IPS-11a (cell line): Measurements from ENCODE around the gene THSD4.

ENCODE experiments used
- H3K4me3 ChIP-seq: one replicate; pipeline ENCODE4 v1.5.1; 2013; ENCODE audit warnings: low read depth, low read length, control low read depth

THSD4 gene

GRCh38 chr15:71114887-71115566, at the start of gene THSD4:
TSS of gene THSD4 (plus strand) at chr15:71115471.
- peak within 1 kb of the TSS; percentile 69 for H3K4me3 ChIP-seq

- no peak overlapping the region for H3K4me3 ChIP-seq
Observed at GRCh38 chr15:71066983-71067382, 48.3 kb upstream of the THSD4 start.

- H3K4me3 ChIP-seq, result no peak overlapping the region
Observed at GRCh38 chr15:71069693-71070092, 45.6 kb upstream of the THSD4 start.

GRCh38 chr15:71071529-71071928, 43.7 kb upstream of the THSD4 start:
- no peak overlapping the region for H3K4me3 ChIP-seq

DNA sequence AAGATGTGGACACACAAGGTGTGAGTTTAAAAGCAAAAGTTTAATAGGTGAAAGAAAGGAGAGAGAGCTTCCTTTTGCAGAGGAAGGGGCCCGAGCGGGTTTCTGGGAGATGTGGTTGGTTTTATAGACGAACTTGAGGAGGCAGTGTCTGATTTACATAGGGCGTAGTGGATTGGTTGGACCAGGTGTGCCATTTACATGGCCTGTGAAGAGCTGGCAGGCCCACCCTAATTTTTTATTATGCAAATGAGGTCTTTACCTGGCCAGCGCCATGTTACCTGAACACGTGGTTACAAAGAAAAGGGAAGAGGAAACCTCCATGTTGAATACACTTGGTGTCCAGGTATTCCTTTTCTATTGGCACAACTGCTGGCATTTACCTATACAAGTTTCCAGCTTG, 42.8 kb upstream of the THSD4 start:
- no peak overlapping the region for H3K4me3 ChIP-seq

GRCh38 chr15:71078506-71079207, 36.6 kb upstream of the THSD4 start:
- no peak overlapping the region for H3K4me3 ChIP-seq

DNA sequence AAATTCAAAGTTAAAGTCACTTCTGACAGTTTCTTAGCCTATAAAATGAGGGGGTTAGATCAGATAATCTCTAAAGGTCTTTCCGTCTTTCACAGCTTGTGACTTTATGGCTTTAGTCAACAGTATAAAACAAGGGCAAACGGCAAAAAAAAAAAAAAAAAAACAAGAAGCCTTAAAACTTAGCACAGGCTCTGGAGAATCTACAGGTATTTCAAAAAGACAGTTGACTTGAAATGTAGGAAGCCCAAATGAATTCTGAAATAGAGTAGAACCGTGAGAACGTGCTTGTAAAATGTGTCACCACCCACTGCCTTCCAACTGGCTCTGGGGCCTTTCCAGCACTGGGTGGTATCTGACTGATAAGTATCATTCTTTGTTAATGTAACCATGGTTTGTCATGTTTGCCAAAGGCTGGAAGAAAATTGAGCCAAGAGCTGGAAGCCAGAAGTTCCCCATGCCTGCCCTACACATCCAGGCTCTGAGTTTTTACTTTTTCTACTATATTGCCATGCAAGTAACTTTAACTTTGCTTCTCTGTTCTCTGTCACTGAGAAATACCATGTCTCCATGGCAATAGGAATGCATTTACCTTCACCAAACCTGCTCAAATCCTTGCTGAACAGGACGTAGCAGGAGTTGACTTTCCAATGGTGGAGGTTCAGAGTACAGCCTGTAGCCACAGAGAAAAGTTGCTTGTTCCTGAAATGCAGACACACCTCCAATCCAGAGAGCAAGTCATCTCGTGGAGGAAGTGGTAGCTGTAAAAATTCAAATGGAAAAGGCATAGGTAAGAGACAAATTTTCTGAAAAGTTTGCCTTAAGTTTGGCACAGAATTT, 35.8 kb upstream of the THSD4 start:
- no peak overlapping the region for H3K4me3 ChIP-seq

DNA sequence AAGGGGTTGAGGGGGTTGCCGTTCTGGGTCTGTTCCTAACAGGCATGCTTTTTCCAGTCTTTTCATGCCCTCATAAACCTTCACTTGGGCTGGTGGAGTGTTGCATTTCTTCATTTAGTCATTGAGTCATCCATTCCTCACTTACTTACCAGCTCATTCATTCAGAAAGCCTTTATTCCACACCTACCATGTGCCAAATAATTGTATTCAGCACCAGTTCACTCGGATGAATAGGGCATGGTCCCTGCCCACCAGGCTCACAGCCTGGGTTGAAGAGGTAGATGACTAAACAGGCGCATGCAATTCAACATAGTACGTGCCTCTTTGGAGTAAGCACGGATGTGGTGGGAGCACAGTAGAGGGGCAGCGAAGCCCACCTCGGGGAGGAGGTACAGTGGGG, 35.1 kb upstream of the THSD4 start:
- H3K4me3 ChIP-seq, result no peak overlapping the region

DNA sequence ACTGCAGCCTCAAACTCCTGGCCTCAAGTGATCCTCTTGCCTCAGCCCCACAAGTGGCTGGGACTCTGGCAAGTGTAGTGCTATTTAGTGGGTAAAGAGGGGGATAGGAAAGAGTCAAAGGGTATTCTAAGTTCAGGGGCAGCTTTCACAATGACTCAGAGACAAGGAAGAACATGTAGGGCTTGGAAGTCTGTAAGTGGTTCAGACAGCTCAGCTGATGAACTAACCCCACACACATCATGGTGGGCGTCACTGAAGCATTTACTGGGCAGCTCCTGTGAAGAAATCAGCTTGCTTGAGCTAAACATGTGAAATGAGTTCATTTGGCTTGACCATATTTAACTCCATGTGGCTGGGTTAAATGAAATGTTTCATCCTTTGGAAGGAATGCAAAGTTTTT, 34.6 kb upstream of the THSD4 start:
- H3K4me3 ChIP-seq, result no peak overlapping the region

- H3K4me3 ChIP-seq, result no peak overlapping the region
Observed at GRCh38 chr15:71082803-71083202, 32.5 kb upstream of the THSD4 start.

DNA sequence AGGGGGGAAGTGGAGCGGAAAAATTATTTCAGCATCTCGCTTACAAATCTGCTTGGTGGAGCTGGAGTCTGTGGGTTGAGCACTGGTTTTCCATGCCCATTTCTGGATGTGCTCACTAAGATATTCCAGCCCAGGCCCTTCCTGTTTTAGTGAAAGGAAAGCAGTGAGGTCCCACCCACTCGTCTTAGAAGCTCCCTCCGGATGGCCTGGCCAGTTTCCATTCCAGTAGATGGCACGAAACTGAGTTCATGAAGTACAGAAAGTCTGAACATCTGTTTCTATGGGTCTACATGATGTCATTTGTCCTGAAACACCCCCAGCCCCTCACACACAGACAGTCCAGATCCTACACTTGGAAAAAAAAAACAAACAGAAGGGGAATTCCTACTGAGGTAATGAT, 31.9 kb upstream of the THSD4 start:
- H3K4me3 ChIP-seq, result no peak overlapping the region

DNA sequence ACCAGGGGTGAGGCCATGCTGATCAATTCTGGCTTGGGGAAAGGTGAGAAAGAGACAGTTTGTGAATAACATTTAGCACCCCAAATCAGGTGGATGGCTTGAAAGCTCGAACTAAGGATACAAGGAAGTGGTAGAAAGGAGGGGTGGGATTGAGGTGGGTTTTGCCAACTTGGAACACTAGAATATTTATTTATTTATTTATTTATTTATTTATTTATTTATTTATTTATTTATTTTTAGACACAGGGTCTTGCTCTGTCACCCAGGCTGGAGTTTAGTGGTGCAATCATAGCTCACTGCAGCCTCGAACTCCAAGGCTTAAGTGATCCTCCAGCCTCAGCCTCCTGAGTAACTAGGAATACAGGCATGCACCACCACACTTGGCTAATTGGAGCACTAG, 31.0 kb upstream of the THSD4 start:
- no peak overlapping the region for H3K4me3 ChIP-seq

- no peak overlapping the region for H3K4me3 ChIP-seq
Observed at GRCh38 chr15:71085809-71086208, 29.5 kb upstream of the THSD4 start.

DNA sequence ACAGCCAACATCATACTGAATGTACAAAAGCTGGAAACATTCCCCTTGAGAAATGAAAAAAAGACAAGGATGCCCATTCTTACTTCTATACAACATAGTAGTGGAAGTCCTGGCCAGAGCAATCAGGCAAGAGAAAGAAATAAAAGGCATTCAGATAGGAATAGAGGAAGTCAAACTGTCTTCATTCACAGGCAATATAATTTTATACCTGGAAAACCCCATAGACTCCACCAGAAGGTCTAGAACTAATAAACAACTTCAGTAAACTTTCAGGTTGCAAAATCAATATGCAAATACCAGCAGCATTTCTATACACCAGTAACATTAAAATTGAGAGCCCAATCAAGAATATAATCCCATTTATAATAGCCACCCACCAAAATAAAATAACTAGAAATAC, 27.1 kb upstream of the THSD4 start:
- H3K4me3 ChIP-seq, result no peak overlapping the region

GRCh38 chr15:71088683-71089082, 26.6 kb upstream of the THSD4 start:
- H3K4me3 ChIP-seq, result no peak overlapping the region

DNA sequence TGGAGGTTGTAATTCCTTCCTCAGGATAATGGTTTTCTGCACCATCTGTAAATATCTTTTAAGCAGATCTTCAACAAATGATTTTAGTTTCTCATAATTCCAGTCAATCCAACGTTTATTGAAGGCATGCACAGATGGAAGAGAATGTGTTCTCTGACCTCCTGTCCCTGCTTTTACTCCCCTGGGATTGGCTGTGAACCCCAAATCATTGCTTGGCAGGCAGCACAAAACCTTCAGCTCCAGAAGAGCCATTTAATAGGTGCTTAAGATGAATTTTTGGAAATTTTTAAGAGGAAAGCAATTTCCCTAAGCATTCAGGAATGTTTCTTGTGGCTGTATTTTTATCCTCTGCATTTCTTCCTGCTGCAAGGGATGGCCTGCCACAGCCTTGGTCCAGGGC, 25.5 kb upstream of the THSD4 start:
- no peak overlapping the region for H3K4me3 ChIP-seq

DNA sequence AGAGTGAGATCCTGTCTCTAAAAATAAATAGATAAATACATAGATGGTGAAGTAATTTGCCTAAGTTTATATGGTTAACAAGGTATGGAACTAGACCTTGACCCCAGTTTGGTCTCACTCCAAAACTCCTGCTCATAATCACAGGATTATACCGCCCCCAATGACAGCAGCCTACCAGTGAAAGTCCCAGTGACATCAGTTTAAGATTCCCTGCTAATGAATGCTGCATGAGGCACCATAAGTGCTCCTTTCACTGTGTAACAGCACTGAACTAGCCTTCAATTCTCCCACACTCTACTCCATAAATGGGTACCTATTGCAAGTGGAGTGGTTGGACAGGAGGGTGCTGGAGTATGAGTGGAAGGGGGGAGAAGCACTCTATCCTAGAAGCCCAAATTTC, 23.7 kb upstream of the THSD4 start:
- H3K4me3 ChIP-seq, result no peak overlapping the region

DNA sequence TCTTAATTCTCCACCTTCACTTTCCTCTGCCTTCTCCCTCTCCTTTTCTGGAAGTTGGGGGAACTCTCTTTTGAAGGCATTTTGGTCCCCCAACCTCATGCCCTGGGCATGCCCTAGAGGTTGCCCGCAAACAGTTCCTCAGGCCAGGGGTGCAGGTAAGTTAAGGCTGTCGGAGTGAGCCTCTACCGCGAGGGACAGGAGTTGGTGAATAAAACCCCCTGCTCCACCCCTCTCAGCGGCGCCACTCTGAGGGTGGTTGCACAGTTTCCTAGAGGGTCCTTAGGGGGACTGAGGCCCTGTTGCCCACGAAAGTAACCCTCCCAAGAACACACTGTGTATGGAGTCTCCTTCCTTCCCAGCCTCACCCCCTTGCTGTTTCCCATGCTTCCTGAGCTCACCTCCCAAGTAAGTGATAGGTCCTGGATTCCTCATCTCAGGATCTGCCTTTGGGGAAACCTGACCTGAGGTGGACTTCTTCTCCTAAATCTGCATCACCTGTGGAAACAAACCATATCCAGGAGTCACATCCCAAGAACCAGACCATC, 23.1 kb upstream of the THSD4 start:
- H3K4me3 ChIP-seq, result no peak overlapping the region

DNA sequence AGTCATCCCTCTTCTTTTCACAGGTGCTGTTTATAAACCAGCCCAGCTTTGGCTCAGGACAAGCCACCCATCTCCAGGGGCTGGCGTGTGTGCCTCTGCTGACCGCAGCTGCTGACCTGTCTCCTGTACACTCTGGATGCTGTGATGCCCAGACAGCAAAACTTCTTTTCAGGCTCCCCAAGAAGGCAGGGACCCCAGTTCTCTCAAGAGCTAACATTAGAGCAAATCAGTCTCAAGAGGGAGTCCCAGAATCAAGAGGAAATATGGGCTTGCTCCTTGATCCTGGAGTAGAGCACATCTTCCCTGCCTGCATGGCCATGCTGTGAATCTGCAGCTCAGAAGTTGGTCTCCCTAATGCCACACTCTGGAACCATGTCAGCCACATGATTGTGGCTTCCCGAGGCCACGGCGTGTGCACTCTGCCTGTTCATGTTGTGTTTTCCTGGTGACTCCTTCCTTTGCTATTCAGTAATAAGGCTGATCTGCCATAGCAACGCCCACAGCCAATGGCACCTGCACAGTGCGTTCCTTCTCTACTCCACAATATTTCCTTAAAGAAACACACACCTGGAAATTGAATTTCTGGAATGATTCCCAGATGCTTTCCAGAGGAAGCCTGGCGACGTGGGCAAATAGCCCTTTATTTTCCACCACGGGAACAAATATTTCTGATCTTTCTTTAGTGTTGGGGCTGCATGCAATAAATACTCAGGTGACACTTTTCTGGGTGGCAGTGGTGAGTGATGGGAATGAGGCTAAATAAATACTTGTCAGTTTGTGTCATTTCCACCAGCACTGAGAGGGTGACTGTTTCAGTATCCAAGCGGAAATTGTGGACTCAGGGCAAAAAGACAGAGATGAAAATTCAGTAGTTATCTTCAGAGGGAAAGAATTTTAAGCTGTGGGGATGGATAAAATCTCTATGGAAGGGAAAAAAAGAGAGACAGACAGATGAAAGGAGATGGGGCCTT, 21.9 kb upstream of the THSD4 start:
- no peak overlapping the region for H3K4me3 ChIP-seq

- no peak overlapping the region for H3K4me3 ChIP-seq
Observed at GRCh38 chr15:71094137-71094536, 21.1 kb upstream of the THSD4 start.
